Glutamatergic neuron (in vitro differentiated cells): ENCODE measurements around the gene ULK4. TPM values are rescaled to one million over a fixed set of nuclear protein-coding genes. Genes with fewer than 3 reads are reported as not detected.
"Not testable (repeated sequence)": the region's sequence is repeated elsewhere in the genome, so short reads cannot be mapped to it uniquely, and the experiment has no call there.

Experiments
- DNase-seq: peaks from one replicate; pipeline ENCODE4 v3.0.0; 2022
- H3K27ac Mint-ChIP-seq: one replicate; pipeline ENCODE4 v1.8.0; 2020; ENCODE audit warnings: mild to moderate bottlenecking, mixed read lengths, inconsistent platforms; ENCODE audit not compliant: unreplicated experiment
- H3K27me3 Mint-ChIP-seq: one replicate; pipeline ENCODE4 v1.8.0; 2020; ENCODE audit warnings: mild to moderate bottlenecking, moderate library complexity, mixed read lengths, inconsistent platforms; ENCODE audit not compliant: unreplicated experiment
- H3K36me3 Mint-ChIP-seq: one replicate; pipeline ENCODE4 v1.8.0; 2020; ENCODE audit warnings: mild to moderate bottlenecking, mixed read lengths, inconsistent platforms; ENCODE audit not compliant: unreplicated experiment
- H3K4me1 Mint-ChIP-seq: one replicate; pipeline ENCODE4 v1.8.0; 2020; ENCODE audit warnings: mild to moderate bottlenecking, low read depth, mixed read lengths, inconsistent platforms; ENCODE audit not compliant: unreplicated experiment
- H3K4me3 Mint-ChIP-seq: one replicate; pipeline ENCODE4 v1.8.0; 2020; ENCODE audit warnings: mild to moderate bottlenecking, mixed read lengths, inconsistent platforms; ENCODE audit not compliant: unreplicated experiment
- H3K9me3 Mint-ChIP-seq: one replicate; pipeline ENCODE4 v1.8.0; 2020; ENCODE audit warnings: mild to moderate bottlenecking, moderate library complexity, mixed read lengths, inconsistent platforms; ENCODE audit not compliant: unreplicated experiment
- total RNA-seq: library from RNA; stranded (reverse); fragmentation: NEBNext Ultra II Directional; extraction: Animal tissue kit (Norgen Biotek cat#: 25700); gene quantifications from one replicate; pipeline ENCODE4 v1.2.1, GENCODE V29; 2021; ENCODE audit not compliant: unreplicated experiment
- TF ChIP-seq, protein P1 (sequence below): fragments of 200-600 bp; sonication (generic); IDR thresholded peaks from one replicate; pipeline ENCODE4 v1.5.0; 2021; ENCODE audit not compliant: partially characterized antibody, unreplicated experiment

Gene ULK4
- total RNA-seq, 1 donor from 2014 or later = 9.7 TPM

DNA sequence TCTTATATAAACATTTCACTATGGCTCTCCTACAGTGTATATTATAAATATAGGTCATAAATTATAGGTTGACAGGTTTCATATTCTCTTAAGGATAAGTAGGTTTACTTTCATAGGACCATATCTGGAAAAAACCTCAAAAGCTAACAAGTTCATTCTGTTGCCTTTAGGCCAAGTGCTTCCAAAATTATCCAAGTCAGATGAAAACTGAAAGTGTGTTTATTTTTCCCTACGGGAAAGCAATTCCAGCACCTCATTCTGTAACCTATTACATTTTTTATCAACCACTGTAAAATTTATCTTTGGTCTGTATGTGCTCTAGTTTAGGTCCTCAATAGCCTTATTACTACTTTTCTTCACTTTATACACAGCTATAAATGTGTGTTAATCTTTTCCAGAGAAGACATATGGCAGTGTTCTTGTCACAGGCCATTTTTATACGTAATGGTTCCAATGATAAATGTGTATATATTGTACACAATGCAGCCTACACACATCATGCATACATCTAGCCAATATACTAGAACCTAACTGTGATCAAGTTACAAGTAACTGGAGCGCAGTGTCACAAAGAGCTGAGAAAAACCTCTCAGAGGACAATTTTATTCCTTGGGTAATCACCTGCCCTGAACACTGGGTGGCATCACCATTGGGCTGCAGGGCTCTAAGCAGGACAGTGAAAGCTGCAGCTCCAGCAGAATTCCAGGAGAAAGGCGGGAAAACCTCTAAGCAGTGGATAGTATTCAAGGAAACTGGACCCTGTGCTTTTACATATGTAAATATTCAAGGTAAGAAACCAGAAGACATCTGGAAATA lies 511.3 kb downstream of the ULK4 start:
- TF ChIP-seq, protein P1, sequence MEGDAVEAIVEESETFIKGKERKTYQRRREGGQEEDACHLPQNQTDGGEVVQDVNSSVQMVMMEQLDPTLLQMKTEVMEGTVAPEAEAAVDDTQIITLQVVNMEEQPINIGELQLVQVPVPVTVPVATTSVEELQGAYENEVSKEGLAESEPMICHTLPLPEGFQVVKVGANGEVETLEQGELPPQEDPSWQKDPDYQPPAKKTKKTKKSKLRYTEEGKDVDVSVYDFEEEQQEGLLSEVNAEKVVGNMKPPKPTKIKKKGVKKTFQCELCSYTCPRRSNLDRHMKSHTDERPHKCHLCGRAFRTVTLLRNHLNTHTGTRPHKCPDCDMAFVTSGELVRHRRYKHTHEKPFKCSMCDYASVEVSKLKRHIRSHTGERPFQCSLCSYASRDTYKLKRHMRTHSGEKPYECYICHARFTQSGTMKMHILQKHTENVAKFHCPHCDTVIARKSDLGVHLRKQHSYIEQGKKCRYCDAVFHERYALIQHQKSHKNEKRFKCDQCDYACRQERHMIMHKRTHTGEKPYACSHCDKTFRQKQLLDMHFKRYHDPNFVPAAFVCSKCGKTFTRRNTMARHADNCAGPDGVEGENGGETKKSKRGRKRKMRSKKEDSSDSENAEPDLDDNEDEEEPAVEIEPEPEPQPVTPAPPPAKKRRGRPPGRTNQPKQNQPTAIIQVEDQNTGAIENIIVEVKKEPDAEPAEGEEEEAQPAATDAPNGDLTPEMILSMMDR = no peak
- Mint-ChIP-seq H3K4me1 (no peaks in the 10 kb centered on the region), H3K4me3 (no peak overlapping the region), H3K9me3 (peaks cover 3% of the 10 kb centered on the region), H3K27me3 (peaks cover 1% of the 10 kb centered on the region), H3K27ac (no peak overlapping the region), H3K36me3 (no peaks in the 10 kb centered on the region)
- no peak for DNase-seq

DNA sequence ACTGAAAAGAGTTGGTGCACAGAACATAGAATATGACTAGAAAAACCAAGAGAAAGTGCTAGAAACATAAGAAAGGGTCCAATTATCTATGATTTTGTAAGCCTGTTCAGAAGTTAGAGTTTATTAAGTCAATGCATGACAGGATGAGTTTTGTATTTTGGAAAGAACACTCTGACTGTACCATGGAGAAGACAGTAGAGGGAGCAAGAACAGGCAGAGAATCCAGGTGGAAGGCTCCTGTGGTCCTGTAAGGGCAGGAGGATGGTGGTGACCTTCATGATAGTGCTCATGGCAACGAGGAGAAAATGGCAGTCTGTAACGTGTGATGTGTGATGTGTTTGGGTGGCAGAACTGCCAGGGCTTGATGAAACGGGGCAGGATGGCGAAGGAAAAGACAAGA lies 513.5 kb downstream of the ULK4 start:
- no peaks in the 10 kb centered on the region for H3K4me1 Mint-ChIP-seq
- no peak overlapping the region for H3K4me3 Mint-ChIP-seq
- H3K27ac Mint-ChIP-seq = no peak overlapping the region
- H3K36me3 Mint-ChIP-seq = no peaks in the 10 kb centered on the region
- H3K9me3 Mint-ChIP-seq = peaks cover 2% of the 10 kb centered on the region
- TF ChIP-seq, protein P1 = no peak
- peaks cover 1% of the 10 kb centered on the region for H3K27me3 Mint-ChIP-seq
- DNase-seq = no peak

DNA sequence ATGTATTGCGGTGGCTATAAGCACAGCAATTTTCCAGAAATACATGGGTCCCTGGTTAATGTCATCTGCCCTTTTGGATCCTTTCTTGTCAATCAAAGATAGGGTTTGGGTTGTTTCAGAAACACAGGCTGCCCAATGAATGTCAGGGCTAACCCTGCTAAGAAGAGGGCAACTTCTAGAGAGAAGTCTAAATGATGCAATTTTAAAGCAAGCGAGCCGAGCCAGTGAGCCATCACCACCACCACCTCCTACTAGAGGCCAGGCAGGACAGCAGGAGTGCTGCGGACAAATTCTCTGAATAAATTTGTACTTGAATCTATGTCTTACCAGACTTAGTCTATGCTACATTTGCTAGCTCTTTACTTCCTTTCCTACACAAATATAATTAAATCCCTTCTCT lies 514.2 kb downstream of the ULK4 start:
- Mint-ChIP-seq H3K4me3 (no peak overlapping the region), H3K27ac (no peak overlapping the region), H3K27me3 (peaks cover 1% of the 10 kb centered on the region), H3K36me3 (no peaks in the 10 kb centered on the region), H3K9me3 (peaks cover 2% of the 10 kb centered on the region), H3K4me1 (no peaks in the 10 kb centered on the region)
- TF ChIP-seq, protein P1 = no peak
- DNase-seq = no peak

DNA sequence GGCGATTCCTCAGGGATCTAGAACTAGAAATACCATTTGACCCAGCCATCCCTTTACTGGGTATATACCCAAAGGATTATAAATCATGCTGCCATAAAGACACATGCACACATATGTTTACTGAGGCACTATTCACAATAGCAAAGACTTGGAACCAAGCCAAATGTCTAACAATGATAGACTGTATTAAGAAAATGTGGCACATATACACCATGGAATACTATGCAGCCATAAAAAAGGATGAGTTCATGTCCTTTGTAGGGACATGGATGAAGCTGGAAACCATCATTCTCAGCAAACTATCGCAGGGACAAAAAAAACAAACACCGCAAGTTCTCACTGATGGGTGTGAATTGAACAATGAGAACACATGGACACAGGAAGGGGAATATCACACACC lies 515.6 kb downstream of the ULK4 start:
- not testable (repeated sequence) for H3K27ac Mint-ChIP-seq, H3K36me3 Mint-ChIP-seq, H3K9me3 Mint-ChIP-seq, H3K4me1 Mint-ChIP-seq, DNase-seq, H3K4me3 Mint-ChIP-seq, H3K27me3 Mint-ChIP-seq

DNA sequence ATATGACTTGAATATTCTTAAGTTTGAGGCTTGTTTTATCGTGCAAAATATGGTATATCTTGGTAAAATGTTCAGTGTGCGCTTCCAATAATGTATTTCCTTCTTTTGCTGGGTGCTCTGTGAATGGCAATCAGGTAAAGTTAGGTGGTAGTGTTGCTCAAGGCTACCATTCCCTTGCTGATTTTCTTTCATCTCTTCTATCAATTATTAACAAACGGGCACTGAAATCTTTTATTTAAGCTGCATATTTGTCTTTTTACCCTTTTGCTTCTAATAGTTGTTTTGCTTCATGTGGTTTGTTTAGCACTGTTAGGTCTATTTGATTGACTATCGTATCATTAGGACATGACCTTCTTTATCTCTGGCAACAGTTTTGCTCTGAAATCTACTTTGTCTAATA lies 520.3 kb downstream of the ULK4 start:
- H3K4me1 Mint-ChIP-seq = peaks cover 3% of the 10 kb centered on the region
- no peak overlapping the region for H3K27ac Mint-ChIP-seq
- no peak overlapping the region for H3K4me3 Mint-ChIP-seq
- no peaks in the 10 kb centered on the region for H3K36me3 Mint-ChIP-seq
- TF ChIP-seq, protein P1 = no peak
- no peak for DNase-seq
- H3K9me3 Mint-ChIP-seq = no peaks in the 10 kb centered on the region
- no peaks in the 10 kb centered on the region for H3K27me3 Mint-ChIP-seq
